ENCODE data around the gene RGS3. TPM values are rescaled to one million over a fixed set of nuclear protein-coding genes. Genes with fewer than 3 reads are reported as not detected.

Gene RGS3
- total RNA-seq, 1 experiment from 2014 or later = 16.6 TPM

DNA sequence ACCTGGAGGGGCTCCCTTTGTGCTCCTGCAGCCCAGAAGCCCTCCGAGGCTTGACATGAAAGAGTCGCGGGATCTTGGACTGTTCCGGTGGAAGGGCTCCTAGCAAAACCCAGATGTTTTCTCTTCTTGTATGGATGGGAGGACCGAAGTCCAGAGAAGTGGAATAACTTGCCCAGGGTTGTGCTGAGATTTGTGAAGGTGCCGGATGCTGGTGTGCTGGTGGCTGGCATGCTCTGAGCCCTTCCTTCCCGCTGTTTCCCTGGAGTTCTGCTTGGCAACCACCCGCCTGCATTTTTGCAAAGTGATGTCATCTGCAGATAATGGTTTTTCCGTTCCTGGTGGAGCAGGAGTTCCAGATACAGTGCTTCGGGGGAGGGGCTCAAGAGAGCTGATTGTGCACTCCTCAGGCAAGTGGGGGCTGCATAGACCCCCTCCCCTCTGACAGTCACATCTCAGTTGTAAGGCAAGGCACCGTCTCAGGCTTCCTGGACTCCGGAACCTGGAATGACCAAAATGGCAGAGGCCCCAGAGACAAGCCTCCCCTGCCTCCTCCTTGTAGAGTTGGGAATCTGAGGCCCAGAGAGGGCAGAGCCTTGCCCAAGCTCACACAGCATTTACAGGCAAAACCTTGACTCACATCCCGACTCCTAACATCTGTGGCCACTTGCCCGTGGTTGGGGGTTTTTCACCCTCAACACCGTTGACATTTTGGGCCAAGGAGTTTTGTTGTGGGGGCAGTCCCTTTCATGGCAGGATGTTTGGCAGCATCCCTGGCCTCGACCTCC is 157.0 kb downstream of the RGS3 start:
- Mint-ChIP-seq H3K4me1 (peaks cover 51% of the 10 kb centered on the region), H3K27ac (peak overlapping the region; percentile 60; the same call in 1 of the 2 replicates), H3K9me3 (no peaks in the 10 kb centered on the region), H3K27me3 (ENCODE audit: low read depth) (peaks cover 6% of the 10 kb centered on the region; the same call in 1 of the 2 replicates), H3K4me3 (no peak overlapping the region), H3K36me3 (no peaks in the 10 kb centered on the region)
- peak; percentile 19 for ATAC-seq
- ChIA-PET CTCF (interaction anchor here (1.3 to 3.5 kb wide), 3 partner anchors 18 to 35 kb away, joined by 4 to 24 read pairs (median 12); no protein-coding TSS in a partner anchor), POLR2A (interaction anchor here (1.1 to 1.9 kb wide), 2 partner anchors 11 to 18 kb away, joined by 3 to 8 read pairs; no protein-coding TSS in a partner anchor)
- no peak for DNase-seq (ENCODE audit: low spot score)
- TF ChIP-seq RELA (CRISPR knock-in tag; IDR thresholded peaks at IDR 0.05; ENCODE audit: borderline replicate concordance) (no peak), ELF4 (CRISPR knock-in tag; IDR thresholded peaks at IDR 0.05; ENCODE audit: low read depth) (no peak), ZNF423 (CRISPR knock-in tag; IDR thresholded peaks at IDR 0.05) (no peak), JUN (CRISPR knock-in tag; IDR thresholded peaks at IDR 0.05) (0 out of 2 replicates have a peak, but pooled peaks have one; percentile 31), GTF2I (CRISPR knock-in tag; conservative IDR thresholded peaks at IDR 0.05) (peak; percentile 55; the same call in 1 of the 2 replicates), GRHL2 (CRISPR knock-in tag; IDR thresholded peaks at IDR 0.05; ENCODE audit: insufficient replicate concordance, severe bottlenecking) (no peak), FOXK1 (CRISPR knock-in tag; IDR thresholded peaks at IDR 0.05) (no peak), FOXJ3 (CRISPR knock-in tag; IDR thresholded peaks at IDR 0.05; ENCODE audit: borderline replicate concordance) (no peak), ZNF263 (CRISPR knock-in tag; IDR thresholded peaks at IDR 0.05; ENCODE audit: low read depth) (no peak), ETV6 (CRISPR knock-in tag; IDR thresholded peaks at IDR 0.05) (no peak), ZNF219 (CRISPR knock-in tag; IDR thresholded peaks at IDR 0.05; ENCODE audit: borderline replicate concordance) (no peak)
- TF ChIP-seq, protein P1, sequence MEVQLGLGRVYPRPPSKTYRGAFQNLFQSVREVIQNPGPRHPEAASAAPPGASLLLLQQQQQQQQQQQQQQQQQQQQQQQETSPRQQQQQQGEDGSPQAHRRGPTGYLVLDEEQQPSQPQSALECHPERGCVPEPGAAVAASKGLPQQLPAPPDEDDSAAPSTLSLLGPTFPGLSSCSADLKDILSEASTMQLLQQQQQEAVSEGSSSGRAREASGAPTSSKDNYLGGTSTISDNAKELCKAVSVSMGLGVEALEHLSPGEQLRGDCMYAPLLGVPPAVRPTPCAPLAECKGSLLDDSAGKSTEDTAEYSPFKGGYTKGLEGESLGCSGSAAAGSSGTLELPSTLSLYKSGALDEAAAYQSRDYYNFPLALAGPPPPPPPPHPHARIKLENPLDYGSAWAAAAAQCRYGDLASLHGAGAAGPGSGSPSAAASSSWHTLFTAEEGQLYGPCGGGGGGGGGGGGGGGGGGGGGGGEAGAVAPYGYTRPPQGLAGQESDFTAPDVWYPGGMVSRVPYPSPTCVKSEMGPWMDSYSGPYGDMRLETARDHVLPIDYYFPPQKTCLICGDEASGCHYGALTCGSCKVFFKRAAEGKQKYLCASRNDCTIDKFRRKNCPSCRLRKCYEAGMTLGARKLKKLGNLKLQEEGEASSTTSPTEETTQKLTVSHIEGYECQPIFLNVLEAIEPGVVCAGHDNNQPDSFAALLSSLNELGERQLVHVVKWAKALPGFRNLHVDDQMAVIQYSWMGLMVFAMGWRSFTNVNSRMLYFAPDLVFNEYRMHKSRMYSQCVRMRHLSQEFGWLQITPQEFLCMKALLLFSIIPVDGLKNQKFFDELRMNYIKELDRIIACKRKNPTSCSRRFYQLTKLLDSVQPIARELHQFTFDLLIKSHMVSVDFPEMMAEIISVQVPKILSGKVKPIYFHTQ (CRISPR knock-in tag; IDR thresholded peaks at IDR 0.05) = no peak
- TF ChIP-seq, protein P2, sequence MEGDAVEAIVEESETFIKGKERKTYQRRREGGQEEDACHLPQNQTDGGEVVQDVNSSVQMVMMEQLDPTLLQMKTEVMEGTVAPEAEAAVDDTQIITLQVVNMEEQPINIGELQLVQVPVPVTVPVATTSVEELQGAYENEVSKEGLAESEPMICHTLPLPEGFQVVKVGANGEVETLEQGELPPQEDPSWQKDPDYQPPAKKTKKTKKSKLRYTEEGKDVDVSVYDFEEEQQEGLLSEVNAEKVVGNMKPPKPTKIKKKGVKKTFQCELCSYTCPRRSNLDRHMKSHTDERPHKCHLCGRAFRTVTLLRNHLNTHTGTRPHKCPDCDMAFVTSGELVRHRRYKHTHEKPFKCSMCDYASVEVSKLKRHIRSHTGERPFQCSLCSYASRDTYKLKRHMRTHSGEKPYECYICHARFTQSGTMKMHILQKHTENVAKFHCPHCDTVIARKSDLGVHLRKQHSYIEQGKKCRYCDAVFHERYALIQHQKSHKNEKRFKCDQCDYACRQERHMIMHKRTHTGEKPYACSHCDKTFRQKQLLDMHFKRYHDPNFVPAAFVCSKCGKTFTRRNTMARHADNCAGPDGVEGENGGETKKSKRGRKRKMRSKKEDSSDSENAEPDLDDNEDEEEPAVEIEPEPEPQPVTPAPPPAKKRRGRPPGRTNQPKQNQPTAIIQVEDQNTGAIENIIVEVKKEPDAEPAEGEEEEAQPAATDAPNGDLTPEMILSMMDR (IDR thresholded peaks at IDR 0.05) = no peak
- TF ChIP-seq, protein P3, sequence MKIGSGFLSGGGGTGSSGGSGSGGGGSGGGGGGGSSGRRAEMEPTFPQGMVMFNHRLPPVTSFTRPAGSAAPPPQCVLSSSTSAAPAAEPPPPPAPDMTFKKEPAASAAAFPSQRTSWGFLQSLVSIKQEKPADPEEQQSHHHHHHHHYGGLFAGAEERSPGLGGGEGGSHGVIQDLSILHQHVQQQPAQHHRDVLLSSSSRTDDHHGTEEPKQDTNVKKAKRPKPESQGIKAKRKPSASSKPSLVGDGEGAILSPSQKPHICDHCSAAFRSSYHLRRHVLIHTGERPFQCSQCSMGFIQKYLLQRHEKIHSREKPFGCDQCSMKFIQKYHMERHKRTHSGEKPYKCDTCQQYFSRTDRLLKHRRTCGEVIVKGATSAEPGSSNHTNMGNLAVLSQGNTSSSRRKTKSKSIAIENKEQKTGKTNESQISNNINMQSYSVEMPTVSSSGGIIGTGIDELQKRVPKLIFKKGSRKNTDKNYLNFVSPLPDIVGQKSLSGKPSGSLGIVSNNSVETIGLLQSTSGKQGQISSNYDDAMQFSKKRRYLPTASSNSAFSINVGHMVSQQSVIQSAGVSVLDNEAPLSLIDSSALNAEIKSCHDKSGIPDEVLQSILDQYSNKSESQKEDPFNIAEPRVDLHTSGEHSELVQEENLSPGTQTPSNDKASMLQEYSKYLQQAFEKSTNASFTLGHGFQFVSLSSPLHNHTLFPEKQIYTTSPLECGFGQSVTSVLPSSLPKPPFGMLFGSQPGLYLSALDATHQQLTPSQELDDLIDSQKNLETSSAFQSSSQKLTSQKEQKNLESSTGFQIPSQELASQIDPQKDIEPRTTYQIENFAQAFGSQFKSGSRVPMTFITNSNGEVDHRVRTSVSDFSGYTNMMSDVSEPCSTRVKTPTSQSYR (CRISPR knock-in tag; IDR thresholded peaks at IDR 0.05) = no peak
- TF ChIP-seq, protein P4, sequence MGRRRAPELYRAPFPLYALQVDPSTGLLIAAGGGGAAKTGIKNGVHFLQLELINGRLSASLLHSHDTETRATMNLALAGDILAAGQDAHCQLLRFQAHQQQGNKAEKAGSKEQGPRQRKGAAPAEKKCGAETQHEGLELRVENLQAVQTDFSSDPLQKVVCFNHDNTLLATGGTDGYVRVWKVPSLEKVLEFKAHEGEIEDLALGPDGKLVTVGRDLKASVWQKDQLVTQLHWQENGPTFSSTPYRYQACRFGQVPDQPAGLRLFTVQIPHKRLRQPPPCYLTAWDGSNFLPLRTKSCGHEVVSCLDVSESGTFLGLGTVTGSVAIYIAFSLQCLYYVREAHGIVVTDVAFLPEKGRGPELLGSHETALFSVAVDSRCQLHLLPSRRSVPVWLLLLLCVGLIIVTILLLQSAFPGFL (CRISPR knock-in tag; IDR thresholded peaks at IDR 0.05; ENCODE audit: borderline replicate concordance) = no peak
- TF ChIP-seq, protein P5, sequence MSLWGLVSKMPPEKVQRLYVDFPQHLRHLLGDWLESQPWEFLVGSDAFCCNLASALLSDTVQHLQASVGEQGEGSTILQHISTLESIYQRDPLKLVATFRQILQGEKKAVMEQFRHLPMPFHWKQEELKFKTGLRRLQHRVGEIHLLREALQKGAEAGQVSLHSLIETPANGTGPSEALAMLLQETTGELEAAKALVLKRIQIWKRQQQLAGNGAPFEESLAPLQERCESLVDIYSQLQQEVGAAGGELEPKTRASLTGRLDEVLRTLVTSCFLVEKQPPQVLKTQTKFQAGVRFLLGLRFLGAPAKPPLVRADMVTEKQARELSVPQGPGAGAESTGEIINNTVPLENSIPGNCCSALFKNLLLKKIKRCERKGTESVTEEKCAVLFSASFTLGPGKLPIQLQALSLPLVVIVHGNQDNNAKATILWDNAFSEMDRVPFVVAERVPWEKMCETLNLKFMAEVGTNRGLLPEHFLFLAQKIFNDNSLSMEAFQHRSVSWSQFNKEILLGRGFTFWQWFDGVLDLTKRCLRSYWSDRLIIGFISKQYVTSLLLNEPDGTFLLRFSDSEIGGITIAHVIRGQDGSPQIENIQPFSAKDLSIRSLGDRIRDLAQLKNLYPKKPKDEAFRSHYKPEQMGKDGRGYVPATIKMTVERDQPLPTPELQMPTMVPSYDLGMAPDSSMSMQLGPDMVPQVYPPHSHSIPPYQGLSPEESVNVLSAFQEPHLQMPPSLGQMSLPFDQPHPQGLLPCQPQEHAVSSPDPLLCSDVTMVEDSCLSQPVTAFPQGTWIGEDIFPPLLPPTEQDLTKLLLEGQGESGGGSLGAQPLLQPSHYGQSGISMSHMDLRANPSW (CRISPR knock-in tag; conservative IDR thresholded peaks at IDR 0.05; ENCODE audit: low read depth) = no peak
- TF ChIP-seq, protein P6, sequence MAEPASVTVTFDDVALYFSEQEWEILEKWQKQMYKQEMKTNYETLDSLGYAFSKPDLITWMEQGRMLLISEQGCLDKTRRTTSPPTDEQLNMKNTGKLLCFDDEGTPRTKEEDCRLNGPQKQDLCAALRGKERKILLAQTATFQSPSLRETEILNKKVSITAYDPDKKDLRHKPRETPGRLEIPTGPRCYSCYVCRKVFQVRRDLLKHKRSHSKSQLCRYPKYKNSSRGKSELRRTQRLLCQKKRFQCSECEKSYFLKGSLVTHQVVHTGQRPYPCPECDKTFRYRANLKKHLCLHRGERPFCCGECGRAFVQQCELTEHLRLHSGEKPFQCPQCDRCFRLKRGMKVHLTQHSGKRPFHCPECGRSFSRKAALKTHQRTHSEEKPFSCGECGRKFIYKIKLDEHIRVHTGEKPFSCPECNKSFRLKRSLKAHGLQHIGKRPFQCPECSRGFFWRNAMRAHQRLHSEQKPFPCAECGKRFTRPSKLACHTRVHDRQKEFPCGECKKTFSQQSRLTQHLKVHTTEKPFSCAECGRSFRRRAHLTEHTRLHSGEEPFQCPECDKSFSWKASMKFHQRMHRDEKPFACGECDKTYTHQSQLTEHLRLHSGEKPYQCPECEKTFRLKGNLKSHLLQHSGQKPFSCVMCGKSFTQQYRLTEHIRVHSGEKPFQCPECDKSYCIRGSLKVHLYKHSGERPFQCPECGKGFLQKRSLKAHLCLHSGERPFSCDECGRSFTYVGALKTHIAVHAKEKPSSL (CRISPR knock-in tag; conservative IDR thresholded peaks at IDR 0.05) = no peak
